Urothelium cell line (cell line): ENCODE results near the gene CLEC3B.

ENCODE experiments used
- DNase-seq: peaks from one replicate; pipeline ENCODE4 v3.0.0; 2011; ENCODE audit warnings: low spot score, mixed read lengths
- FAIRE-seq: peaks from 2 replicates; lab custom pipeline; 2011; peaks lifted over from hg19 to GRCh38; lab: Jason Lieb, UNC

The CLEC3B gene

GRCh38 chr3:45002720-45003119, 23.4 kb upstream of the CLEC3B start:
- DNase-seq (no peak), FAIRE-seq (no peak)

DNA sequence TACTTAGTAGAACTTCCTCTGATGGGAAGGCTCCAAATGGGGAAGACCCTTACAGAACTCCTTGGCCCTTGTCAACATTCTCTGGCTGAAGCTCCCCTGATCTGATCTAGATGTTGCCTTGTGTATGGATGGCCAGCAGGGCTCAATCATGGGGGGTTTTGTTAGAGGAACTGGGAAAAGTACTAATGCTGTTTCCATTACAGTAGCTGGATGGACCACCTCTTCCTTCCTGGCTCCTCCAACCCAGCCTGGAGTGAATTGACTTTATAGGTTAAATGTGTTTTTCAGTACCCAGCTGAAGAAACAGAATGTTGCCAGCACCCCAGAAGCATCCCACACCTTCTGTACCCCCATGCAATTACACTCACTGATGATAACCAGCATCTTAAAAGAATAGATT, 22.7 kb upstream of the CLEC3B start:
- DNase-seq (no peak), FAIRE-seq (no peak)

DNA sequence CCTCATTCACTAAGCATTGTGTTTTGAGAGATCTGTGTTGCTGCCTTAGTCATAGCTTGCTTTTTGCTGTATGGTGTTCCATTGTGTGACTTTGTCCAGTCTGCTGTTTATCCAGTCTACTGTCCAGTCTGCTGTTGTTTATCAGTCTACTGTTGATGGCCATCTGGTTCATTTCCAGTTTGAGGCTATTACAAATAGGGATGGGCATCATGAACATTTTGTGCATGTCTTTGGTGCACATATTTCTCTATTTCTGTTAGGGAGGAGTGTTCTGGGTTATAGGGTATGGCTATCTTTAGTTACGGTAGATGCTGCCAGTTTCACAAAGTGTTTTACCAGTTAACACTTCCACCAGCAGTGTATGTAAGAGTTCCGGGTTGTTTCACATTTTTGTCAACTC, 22.2 kb upstream of the CLEC3B start:
- DNase-seq = no peak
- FAIRE-seq = no peak

GRCh38 chr3:45007091-45007490, 19.0 kb upstream of the CLEC3B start:
- FAIRE-seq (no peak), DNase-seq (no peak)

DNA sequence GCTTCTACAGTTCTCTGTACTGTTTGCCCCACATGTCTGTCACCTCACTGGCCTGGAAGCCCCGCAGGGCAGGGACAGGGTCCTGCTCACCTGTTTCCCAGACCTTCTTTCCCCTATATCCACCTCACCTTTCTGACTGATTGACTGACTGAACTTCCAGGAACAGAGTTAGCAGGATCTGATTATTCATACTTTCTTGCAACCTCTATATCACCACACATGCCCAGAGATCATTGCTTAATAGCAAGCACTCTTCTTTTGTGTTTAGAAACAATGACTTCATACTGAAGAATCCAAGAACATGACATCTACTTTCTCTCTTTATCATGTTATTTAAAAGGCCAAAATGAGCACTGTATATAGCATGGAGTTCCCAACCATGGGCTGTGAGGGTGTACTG, 18.0 kb upstream of the CLEC3B start:
- DNase-seq (no peak), FAIRE-seq (no peak)

- DNase-seq (no peak), FAIRE-seq (no peak)
These were observed 16.2 kb upstream of the CLEC3B start for GRCh38 chr3:45009868-45010267.

DNA sequence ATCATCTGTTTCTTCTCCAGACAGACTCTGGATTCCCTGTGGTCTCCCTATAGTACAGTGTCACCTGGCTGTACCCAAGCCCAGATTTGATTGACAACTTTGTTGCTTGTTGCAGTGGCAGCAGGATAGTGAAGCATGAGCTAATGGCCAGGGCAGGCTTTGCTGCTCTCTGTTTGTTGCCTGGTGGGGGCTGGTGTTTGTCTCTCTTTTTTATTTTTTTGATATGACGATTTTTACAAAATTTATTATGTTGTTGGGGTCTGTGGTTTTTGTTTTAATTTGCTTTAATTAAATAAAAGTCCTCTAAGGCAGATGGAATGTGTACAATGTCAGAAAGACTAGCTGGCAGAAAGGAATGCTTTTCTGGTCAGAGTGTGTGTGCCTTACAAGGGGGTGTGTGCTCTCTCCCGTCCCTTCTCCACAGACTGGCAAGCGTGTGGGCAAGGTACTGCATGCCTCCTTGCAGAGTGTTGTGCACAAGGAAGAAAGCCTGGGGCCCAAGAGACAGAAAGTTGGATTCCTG, 15.2 kb upstream of the CLEC3B start:
- FAIRE-seq = no peak
- peak; percentile 70 for DNase-seq

- FAIRE-seq = no peak
- peak; percentile 56 for DNase-seq
These were observed 14.2 kb upstream of the CLEC3B start for GRCh38 chr3:45011756-45012508.

- FAIRE-seq = no peak
- DNase-seq = no peak
These were observed 13.5 kb upstream of the CLEC3B start for GRCh38 chr3:45012577-45012976.

GRCh38 chr3:45016916-45017315, 9.2 kb upstream of the CLEC3B start:
- FAIRE-seq (no peak), DNase-seq (no peak)

- no peak for FAIRE-seq
These were observed 8.3 kb upstream of the CLEC3B start for GRCh38 chr3:45017821-45018220.

DNA sequence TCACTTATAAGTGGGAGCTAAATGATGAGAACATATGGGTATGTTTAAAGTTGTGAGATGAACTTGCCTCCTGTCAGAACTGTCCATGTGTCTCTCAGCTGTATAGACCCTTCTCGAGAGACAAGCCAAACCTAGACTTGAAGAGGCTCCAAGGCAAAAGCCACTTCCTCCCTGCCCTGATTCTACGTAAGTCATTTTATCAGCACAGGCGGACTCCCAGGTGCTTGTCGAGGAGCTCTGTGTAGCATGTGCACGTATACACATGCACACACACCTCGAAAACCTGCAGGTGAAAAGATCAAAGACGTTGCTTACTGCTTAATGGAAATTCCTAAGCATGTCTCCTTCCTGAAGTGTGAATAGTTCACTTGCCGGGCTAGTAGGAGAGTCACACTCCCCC, 5.6 kb upstream of the CLEC3B start:
- no peak for FAIRE-seq
- DNase-seq = no peak

More at GRCh38 chr3:45017821-45018220, 8.3 kb upstream of the CLEC3B start:
- DNase-seq = no peak

GRCh38 chr3:45021524-45022297, 4.4 kb upstream of the CLEC3B start:
- DNase-seq (no peak), FAIRE-seq (peak; percentile 63)

- no peak for FAIRE-seq
- DNase-seq = no peak
These were observed 2.4 kb upstream of the CLEC3B start for GRCh38 chr3:45023675-45024074.

DNA sequence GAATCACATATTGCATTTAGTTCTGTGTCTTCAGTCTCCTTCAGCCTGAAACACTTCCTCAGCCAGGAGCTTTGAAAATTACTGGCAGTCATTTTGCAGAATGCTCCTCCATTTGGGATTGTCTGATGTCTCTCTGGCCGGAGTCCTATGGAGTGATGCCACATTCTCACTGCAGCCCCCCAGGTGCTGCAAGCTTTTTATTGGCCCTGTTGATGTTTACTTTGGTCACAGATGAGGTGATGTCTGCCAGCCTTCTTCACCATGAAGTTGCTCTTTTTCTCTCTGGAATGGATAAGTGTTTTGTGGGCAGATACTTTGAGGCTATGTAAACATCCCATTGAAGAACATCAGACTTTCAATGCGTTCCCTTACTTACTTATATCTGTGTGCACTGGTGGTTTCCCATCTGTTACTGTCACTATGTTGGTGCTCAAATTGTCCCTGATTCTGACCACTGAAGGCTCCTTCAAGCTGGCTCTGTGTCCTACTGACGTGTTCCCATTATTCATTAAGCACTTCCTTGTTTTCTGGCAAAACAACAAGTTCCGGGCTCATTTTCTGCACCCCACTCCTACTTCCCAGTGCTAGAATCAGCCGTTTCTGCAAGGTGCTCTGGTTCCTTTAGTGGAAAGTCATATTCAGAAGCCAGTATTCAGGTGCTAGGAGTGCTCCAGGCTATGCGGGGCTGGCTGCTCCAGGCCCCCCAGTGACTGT, 1.4 kb upstream of the CLEC3B start:
- DNase-seq = no peak
- no peak for FAIRE-seq

- DNase-seq = no peak
- FAIRE-seq = no peak
These were observed 854 bp downstream of the CLEC3B start for GRCh38 chr3:45026957-45027356.

DNA sequence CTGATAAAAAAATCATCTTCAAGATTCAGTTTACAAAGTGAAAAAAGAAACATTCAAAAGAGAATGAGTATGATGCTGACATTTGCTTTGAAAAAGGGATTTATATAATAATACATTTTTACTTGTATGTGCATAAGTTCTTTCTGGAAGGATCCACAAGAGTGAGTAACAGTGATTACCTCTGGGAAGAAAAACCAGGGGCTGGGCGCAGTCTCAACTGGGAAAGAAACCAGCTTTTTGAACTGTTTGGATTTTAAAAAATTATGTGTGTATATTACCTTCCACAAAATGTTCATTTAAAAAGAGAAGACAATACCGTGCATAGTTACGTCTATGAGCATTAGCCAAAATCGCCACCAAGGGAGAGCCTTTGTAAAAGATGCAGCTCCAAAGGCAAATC, 1.3 kb downstream of the CLEC3B start:
- no peak for DNase-seq
- no peak for FAIRE-seq

DNA sequence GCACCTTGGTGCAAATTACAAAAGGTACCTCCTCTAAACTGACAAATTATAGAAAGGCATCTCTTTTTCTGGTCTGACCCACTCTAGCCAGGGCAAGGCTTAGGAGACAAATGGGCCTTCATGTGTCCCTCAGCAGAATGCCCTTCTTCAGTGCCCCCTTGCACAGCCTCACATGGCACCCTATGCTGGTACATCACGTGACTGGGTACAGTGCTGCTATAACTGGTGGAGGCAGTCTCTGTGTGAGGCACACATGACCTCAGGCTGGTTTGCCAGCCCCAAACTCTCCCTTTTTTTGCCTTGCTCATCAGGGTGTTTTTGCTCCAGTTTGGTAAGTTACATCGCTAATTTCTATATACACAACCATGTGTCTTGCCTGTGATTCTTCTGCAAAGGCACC, 3.1 kb downstream of the CLEC3B start:
- FAIRE-seq (peak; percentile 30), DNase-seq (no peak)

DNA sequence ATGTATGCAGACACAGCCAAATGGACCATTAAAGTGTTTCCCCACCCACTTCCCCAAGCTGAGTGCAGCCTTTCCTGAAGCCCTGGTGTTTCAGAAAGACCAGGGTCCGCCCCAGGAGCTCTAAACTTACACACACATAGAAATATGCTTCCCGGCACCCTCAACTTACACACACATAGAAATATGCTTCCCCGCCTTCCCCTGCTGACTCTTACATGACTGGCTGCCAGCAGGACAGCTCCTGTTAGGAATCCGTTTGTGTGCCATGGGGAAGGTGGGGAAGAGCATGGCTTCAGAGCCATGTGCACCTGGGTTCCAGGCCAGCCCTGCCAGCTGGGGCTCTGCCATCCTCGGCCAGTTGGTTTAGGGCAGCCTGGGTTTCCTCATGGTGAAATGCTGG, 3.6 kb downstream of the CLEC3B start:
- FAIRE-seq (no peak), DNase-seq (no peak)

- no peak for FAIRE-seq
These were observed 5.4 kb downstream of the CLEC3B start for GRCh38 chr3:45031531-45031930.

DNA sequence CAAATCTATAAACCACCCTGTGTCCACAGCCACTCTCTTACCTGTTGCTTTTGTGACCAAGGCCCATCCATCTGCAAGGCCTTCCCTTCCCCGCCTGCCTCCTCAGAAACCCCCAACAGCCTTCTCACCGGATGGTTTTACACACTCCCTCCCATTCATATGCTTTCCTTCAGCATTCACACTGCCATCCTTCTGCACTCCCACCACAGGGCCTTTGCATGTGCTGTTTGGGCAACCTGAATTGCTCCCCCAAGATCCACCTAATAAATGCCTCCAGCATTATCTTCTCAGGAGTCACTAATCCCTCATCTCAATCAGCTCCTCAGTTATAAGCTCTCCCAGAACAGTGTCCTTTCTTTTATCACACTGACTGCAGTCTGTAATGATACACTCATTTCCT, 6.0 kb downstream of the CLEC3B start:
- DNase-seq = no peak
- no peak for FAIRE-seq

More at GRCh38 chr3:45031531-45031930, 5.4 kb downstream of the CLEC3B start:
- DNase-seq = no peak
